Upper lobe of right lung (tissue), 1 donor: ENCODE data around the gene INHBC. TPM values are rescaled to one million over a fixed set of nuclear protein-coding genes. Genes with fewer than 3 reads are reported as not detected.
A peak's percentile ranks its signal among the peaks of the same experiment; 100 is the strongest.

Experiments
- ATAC-seq: fragments of 200-7000 bp; cut with Tn5 transposase; one replicate; pipeline ENCODE4 v1.9.1; 2020; ENCODE audit warnings: mild to moderate bottlenecking, moderate library complexity
- DNase-seq: peaks from one replicate; pipeline ENCODE4 v3.0.0-alpha.2; 2020
- H3K27ac ChIP-seq: fragments of 200-600 bp; one replicate; pipeline ENCODE4 v1.8.0; 2022
- H3K27me3 ChIP-seq: fragments of 200-600 bp; one replicate; pipeline ENCODE4 v1.8.0; 2022; ENCODE audit warnings: mild to moderate bottlenecking
- H3K36me3 ChIP-seq: fragments of 200-600 bp; one replicate; pipeline ENCODE4 v1.8.0; 2022
- H3K4me1 ChIP-seq: fragments of 200-600 bp; one replicate; pipeline ENCODE4 v1.8.0; 2022
- H3K4me3 ChIP-seq: fragments of 200-600 bp; one replicate; pipeline ENCODE4 v1.8.0; 2022; ENCODE audit warnings: mild to moderate bottlenecking
- H3K9me3 ChIP-seq: fragments of 200-600 bp; one replicate; pipeline ENCODE4 v1.8.0; 2022
- CTCF ChIP-seq: fragments of 200-600 bp; IDR thresholded peaks from one replicate; pipeline ENCODE4 v1.8.0; 2022; ENCODE audit warnings: antibody characterized with exemption
- intact Hi-C: fragments of 100-400 bp; cut with DNase I; formaldehyde crosslinking; loops from one replicate; pipeline ENCODE4 v1.11.0; 2022
- total RNA-seq: library from RNA; stranded (reverse); fragmentation: NEBNext Ultra II Directional; extraction: Animal tissue kit (Norgen Biotek cat#: 25700); gene quantifications from one replicate; pipeline ENCODE4 v1.2.1, GENCODE V29; 2021
- donor health status: DM: no; HTN: yes; CAD: no; lungs with severe emphysema.

INHBC gene
- total RNA-seq, 1 donor from 2014 or later, result not detected

GRCh38 chr12:57452181-57452936 lies 17.8 kb downstream of the INHBC start:
- TF ChIP-seq CTCF, result no peak
- intact Hi-C loops, result loop anchor here (5.0 to 10.0 kb wide), 2 partner anchors 145 to 188 kb away; no protein-coding TSS in a partner anchor
- ATAC-seq (no peak), DNase-seq (no peak)
- H3K4me1 ChIP-seq, result no peaks in the 10 kb centered on the region
- H3K9me3 ChIP-seq, result no peaks in the 10 kb centered on the region
- H3K27ac ChIP-seq, result no peak overlapping the region
- H3K27me3 ChIP-seq, result no peaks in the 10 kb centered on the region
- H3K36me3 ChIP-seq, result no peaks in the 10 kb centered on the region
- H3K4me3 ChIP-seq, result no peak overlapping the region

- ATAC-seq, result peak; percentile 91
- no peaks in the 10 kb centered on the region for H3K9me3 ChIP-seq
- TF ChIP-seq CTCF, result peak; percentile 90
- intact Hi-C loops, result loop anchor here (5.0 to 10.0 kb wide), 2 partner anchors 146 to 188 kb away; no protein-coding TSS in a partner anchor
- peak; percentile 85 for DNase-seq
- H3K36me3 ChIP-seq, result no peaks in the 10 kb centered on the region
- H3K4me3 ChIP-seq, result no peak overlapping the region
- H3K27me3 ChIP-seq, result no peaks in the 10 kb centered on the region
- no peak overlapping the region for H3K27ac ChIP-seq
- H3K4me1 ChIP-seq, result no peaks in the 10 kb centered on the region
These were observed 18.4 kb downstream of the INHBC start for GRCh38 chr12:57452937-57453509.

- H3K9me3 ChIP-seq, result no peaks in the 10 kb centered on the region
- H3K27me3 ChIP-seq, result no peaks in the 10 kb centered on the region
- intact Hi-C loops, result loop anchor here (5.0 to 10.0 kb wide), 2 partner anchors 147 to 189 kb away; no protein-coding TSS in a partner anchor
- H3K4me1 ChIP-seq, result peaks cover 6% of the 10 kb centered on the region
- no peaks in the 10 kb centered on the region for H3K36me3 ChIP-seq
- no peak overlapping the region for H3K4me3 ChIP-seq
- DNase-seq (no peak), ATAC-seq (no peak)
- TF ChIP-seq CTCF, result no peak
- no peak overlapping the region for H3K27ac ChIP-seq
These were observed 19.6 kb downstream of the INHBC start for GRCh38 chr12:57454213-57454565.

- no peak for DNase-seq
- TF ChIP-seq CTCF, result no peak
- Histone ChIP-seq H3K4me1 (peaks cover 6% of the 10 kb centered on the region), H3K27ac (no peak within 1 kb of the TSS), H3K9me3 (no peaks in the 10 kb centered on the region), H3K36me3 (no peaks in the 10 kb centered on the region), H3K27me3 (no peaks in the 10 kb centered on the region), H3K4me3 (no peak within 1 kb of the TSS)
- intact Hi-C loops, result loop anchor here (5.0 to 10.0 kb wide), 2 partner anchors 147 to 190 kb away; no protein-coding TSS in a partner anchor
- no peak for ATAC-seq
These were observed 20.2 kb downstream of the INHBC start, which contains the start of gene INHBE for GRCh38 chr12:57454566-57455373. Gene INHBE, plus strand, starts transcription at chr12:57455307. Its CDS starts 230 bp downstream, at chr12:57455537.

GRCh38 chr12:57455374-57456144 lies 21.0 kb downstream of the INHBC start:
- H3K4me1 ChIP-seq, result peaks cover 12% of the 10 kb centered on the region
- intact Hi-C loops, result loop anchor here (10.0 kb wide), 1 partner anchor 191 kb away; no protein-coding TSS in a partner anchor
- H3K36me3 ChIP-seq, result no peaks in the 10 kb centered on the region
- no peak for TF ChIP-seq CTCF
- H3K27ac ChIP-seq, result no peak overlapping the region
- no peak overlapping the region for H3K4me3 ChIP-seq
- no peaks in the 10 kb centered on the region for H3K9me3 ChIP-seq
- no peak for DNase-seq
- no peaks in the 10 kb centered on the region for H3K27me3 ChIP-seq
- no peak for ATAC-seq
